H1 (cell line): ENCODE measurements around the gene MBD5. TPM values are rescaled to one million over a fixed set of nuclear protein-coding genes. Genes with fewer than 3 reads are reported as not detected.

Source experiments
- CTCF ChIA-PET: fragments of 300-600 bp; sonication (Branson Sonifier 250); formaldehyde crosslinking; loops from one replicate; lab custom pipeline; 2021; ENCODE audit not compliant: partially characterized antibody; lab: Charles Lee
- POLR2A ChIA-PET: fragments of 300-600 bp; sonication (Branson Sonifier 250); formaldehyde crosslinking; loops from one replicate; lab custom pipeline; 2021; ENCODE audit warnings: inconsistent platforms; ENCODE audit not compliant: partially characterized antibody; lab: Charles Lee
- DNase-seq, 2 experiments: peaks; one replicate each; pipeline versions ENCODE4 v3.0.0 to v3.0.0-alpha.2; 2010 to 2022; ENCODE audit warnings: low spot score in 2 of 2, low read depth in 1 of 2, mixed read lengths in 1 of 2
- FAIRE-seq: peaks from 2 replicates; lab custom pipeline; 2011; peaks lifted over from hg19 to GRCh38; lab: Jason Lieb, UNC
- H2AFZ ChIP-seq: 2 replicates; pipeline ENCODE4 v1.8.1; 2012; ENCODE audit warnings: low read length, inconsistent platforms
- H2AK5ac ChIP-seq: 2 replicates; pipeline ENCODE4 v1.6.1; 2013; ENCODE audit warnings: low read depth, low read length
- H2BK120ac ChIP-seq: replicated peaks from 2 replicates; pipeline ENCODE3; 2013; ENCODE audit warnings: low read depth, low read length, inconsistent platforms
- H2BK12ac ChIP-seq: 2 replicates; pipeline ENCODE4 v1.6.1; 2013; ENCODE audit warnings: low read depth, low read length
- H2BK15ac ChIP-seq: 2 replicates; pipeline ENCODE4 v1.6.1; 2013; ENCODE audit warnings: low read length
- H2BK20ac ChIP-seq: 2 replicates; pipeline ENCODE4 v1.6.1; 2013; ENCODE audit warnings: low read length
- H2BK5ac ChIP-seq: 2 replicates; pipeline ENCODE4 v1.6.1; 2013; ENCODE audit warnings: low read depth, low read length
- H3K14ac ChIP-seq: 2 replicates; pipeline ENCODE4 v1.6.1; 2013; ENCODE audit warnings: inconsistent platforms; ENCODE audit not compliant: insufficient read length
- H3K18ac ChIP-seq: 2 replicates; pipeline ENCODE4 v1.6.1; 2013; ENCODE audit warnings: low read length; ENCODE audit errors: extremely low read depth
- H3K23ac ChIP-seq: 2 replicates; pipeline ENCODE4 v1.6.1; 2013; ENCODE audit warnings: inconsistent platforms; ENCODE audit not compliant: insufficient read length
- H3K23me2 ChIP-seq: 2 replicates; pipeline ENCODE4 v1.6.1; 2013; ENCODE audit warnings: low read depth, low read length
- H3K27ac ChIP-seq: 2 replicates; pipeline ENCODE4 v1.6.1; 2011; ENCODE audit warnings: low read depth, low read length, inconsistent platforms
- H3K27me3 ChIP-seq, 4 experiments: replicated peaks in 1 of 4; 1 replicate in 1 of 4; 2 replicates in 3 of 4; pipeline versions ENCODE4 v1.6.1 to v1.8.1; 2011 to 2013; ENCODE audit warnings: low read length in 3 of 4, mild to moderate bottlenecking in 3 of 4, inconsistent platforms in 2 of 4, mixed read lengths in 2 of 4, moderate library complexity in 1 of 4; ENCODE audit not compliant: control insufficient read depth in 3 of 4, insufficient read depth in 3 of 4; ENCODE audit errors: extremely low read depth in 1 of 4
- H3K36me3 ChIP-seq, 4 experiments: 2 replicates each; pipeline versions ENCODE4 v1.6.1 to v1.8.1; 2011 to 2013; ENCODE audit warnings: mild to moderate bottlenecking in 4 of 4, low read length in 3 of 4, moderate library complexity in 2 of 4, control low read depth in 1 of 4, inconsistent platforms in 1 of 4; ENCODE audit not compliant: insufficient read depth in 4 of 4, control insufficient read depth in 2 of 4
- H3K4ac ChIP-seq: replicated peaks from 2 replicates; pipeline ENCODE3; 2013; ENCODE audit warnings: low read length, low read depth, mixed read lengths, inconsistent platforms; ENCODE audit not compliant: insufficient read length
- H3K4me1 ChIP-seq, 4 experiments: replicated peaks in 1 of 4; 1 replicate in 1 of 4; 2 replicates in 3 of 4; pipeline versions ENCODE4 v1.6.1 to v1.8.1; 2011 to 2013; ENCODE audit warnings: low read length in 3 of 4, inconsistent platforms in 2 of 4, mixed read lengths in 1 of 4; ENCODE audit not compliant: insufficient read depth in 4 of 4, control insufficient read depth in 3 of 4
- H3K4me2 ChIP-seq, 2 experiments: 2 replicates each; pipeline versions ENCODE4 v1.6.1 to v1.8.1; 2011 to 2013; ENCODE audit warnings: low read depth in 2 of 2, low read length in 2 of 2, control low read depth in 1 of 2, inconsistent platforms in 1 of 2, mild to moderate bottlenecking in 1 of 2; ENCODE audit not compliant: insufficient read depth in 1 of 2
- H3K4me3 ChIP-seq, 4 experiments: fragments of 200-600, 300-600 bp in 1 of 4; sonication (generic), shearing (Covaris generic), sonication (Bioruptor Twin) in 1 of 4; 2 replicates each; pipeline versions ENCODE4 v1.5.1 to v1.8.1; 2011 to 2016; ENCODE audit warnings: low read length in 4 of 4, low read depth in 3 of 4, control low read depth in 2 of 4, inconsistent platforms in 2 of 4, mild to moderate bottlenecking in 2 of 4, mixed read lengths in 1 of 4, moderate library complexity in 1 of 4; ENCODE audit not compliant: insufficient read depth in 2 of 4; ENCODE audit errors: extremely low read depth in 1 of 4
- H3K56ac ChIP-seq: replicated peaks from 2 replicates; pipeline ENCODE3; 2013; ENCODE audit warnings: low read depth, mild to moderate bottlenecking, mixed read lengths, low read length, inconsistent platforms; ENCODE audit not compliant: insufficient read length
- H3K79me1 ChIP-seq: 2 replicates; pipeline ENCODE4 v1.6.1; 2013; ENCODE audit warnings: low read depth, low read length, control low read depth
- H3K79me2 ChIP-seq, 2 experiments: 2 replicates each; pipeline versions ENCODE4 v1.6.1 to v1.8.1; 2012 to 2013; ENCODE audit warnings: low read length in 2 of 2, mild to moderate bottlenecking in 2 of 2, inconsistent platforms in 1 of 2; ENCODE audit not compliant: insufficient read depth in 2 of 2, control insufficient read depth in 1 of 2
- H3K9ac ChIP-seq, 4 experiments: replicated peaks in 1 of 4; 1 replicate in 1 of 4; 2 replicates in 3 of 4; pipeline versions ENCODE4 v1.6.1 to v1.8.1; 2011 to 2013; ENCODE audit warnings: low read depth in 3 of 4, low read length in 3 of 4, control low read depth in 2 of 4, mild to moderate bottlenecking in 2 of 4, moderate library complexity in 2 of 4, inconsistent platforms in 1 of 4; ENCODE audit errors: extremely low read depth in 1 of 4
- H3K9me3 ChIP-seq, 2 experiments: 2 replicates each; pipeline versions ENCODE4 v1.6.1 to v1.8.1; 2012 to 2013; ENCODE audit warnings: mild to moderate bottlenecking in 2 of 2, moderate library complexity in 2 of 2, control low read depth in 1 of 2, inconsistent platforms in 1 of 2, low read depth in 1 of 2, low read length in 1 of 2, mixed read lengths in 1 of 2; ENCODE audit not compliant: insufficient read depth in 2 of 2
- H4K20me1 ChIP-seq, 2 experiments: replicated peaks in 1 of 2; 2 replicates each; pipeline versions ENCODE3 to v1.8.1; 2011 to 2013; ENCODE audit warnings: inconsistent platforms in 2 of 2, low read length in 2 of 2, mild to moderate bottlenecking in 1 of 2; ENCODE audit not compliant: insufficient read depth in 2 of 2, control insufficient read depth in 1 of 2
- H4K5ac ChIP-seq: 2 replicates; pipeline ENCODE4 v1.6.1; 2013; ENCODE audit warnings: low read length, low read depth, mixed read lengths, inconsistent platforms; ENCODE audit not compliant: insufficient read length
- H4K8ac ChIP-seq: 2 replicates; pipeline ENCODE4 v1.8.0; 2013; ENCODE audit warnings: mild to moderate bottlenecking, moderate library complexity, low read length, inconsistent platforms; ENCODE audit not compliant: insufficient read depth; ENCODE audit errors: extremely low read depth
- H4K91ac ChIP-seq: replicated peaks from 2 replicates; pipeline ENCODE3; 2013; ENCODE audit warnings: low read length, mixed read lengths, inconsistent platforms; ENCODE audit not compliant: insufficient read length
- ATF2 ChIP-seq: IDR thresholded peaks from 2 replicates; pipeline ENCODE4 v1.6.1; 2012; ENCODE audit warnings: low read length, inconsistent platforms
- BRCA1 ChIP-seq: IDR thresholded peaks from 2 replicates; pipeline ENCODE4 v1.6.1; 2012; ENCODE audit warnings: low read depth, low read length, improper control_type of control experiment
- CBX8 ChIP-seq: fragments of 300-800, 300-1000 bp; sonication (generic); IDR thresholded peaks from 2 replicates; pipeline ENCODE4 v1.7.1; 2016; ENCODE audit warnings: low read depth, low read length, borderline replicate concordance
- FOSL1 ChIP-seq: IDR thresholded peaks from 2 replicates; pipeline ENCODE4 v1.6.1; 2011; ENCODE audit warnings: mild to moderate bottlenecking, low read depth, low read length, moderate library complexity; ENCODE audit not compliant: insufficient read depth
- KDM5A ChIP-seq: fragments of 200-600 bp; IDR thresholded peaks from 2 replicates; pipeline ENCODE4 v1.7.1; 2012; ENCODE audit warnings: mild to moderate bottlenecking, low read length, inconsistent platforms, mixed read lengths
- MAX ChIP-seq: IDR thresholded peaks from 2 replicates; pipeline ENCODE4 v1.6.1; 2012; ENCODE audit warnings: inconsistent platforms
- NRF1 ChIP-seq: IDR thresholded peaks from 2 replicates; pipeline ENCODE4 v1.6.1; 2011; ENCODE audit warnings: mild to moderate bottlenecking, low read depth, low read length, improper control_type of control experiment
- POLR2A ChIP-seq, 2 experiments: IDR thresholded peaks; 1 replicate in 1 of 2; 2 replicates in 1 of 2; pipeline ENCODE4 v1.6.1; 2011; ENCODE audit warnings: low read depth in 2 of 2, low read length in 2 of 2, mild to moderate bottlenecking in 2 of 2; ENCODE audit errors: control extremely low read depth in 1 of 2
- SP1 ChIP-seq: IDR thresholded peaks from 2 replicates; pipeline ENCODE4 v1.6.1; 2011; ENCODE audit warnings: low read depth, low read length
- YY1 ChIP-seq: IDR thresholded peaks from 2 replicates; pipeline ENCODE4 v1.6.1; 2011; ENCODE audit warnings: low read depth, mild to moderate bottlenecking, low read length
- polyA plus RNA-seq, 7 experiments: library from polyadenylated mRNA; depleted of rRNA in 3 of 7; stranded (reverse) in 5 of 7; unstranded in 2 of 7; fragments of >200 nt in 5 of 7; fragments of 200-250 nt in 2 of 7; gene quantifications; 1 replicate in 5 of 7; 2 replicates in 1 of 7; 4 replicates in 1 of 7; pipeline versions ENCODE4 v1.2.1 to v1.2.3, GENCODE V29; 2011 to 2013; ENCODE audit warnings: missing spikeins in 2 of 7, mixed read lengths in 2 of 7
- total RNA-seq: library from RNA; stranded (reverse); fragmentation: NEBNext Ultra II Directional; extraction: Animal tissue kit (Norgen Biotek cat#: 25700); gene quantifications from 2 replicates; pipeline ENCODE4 v1.2.1, GENCODE V29; 2021
- TF ChIP-seq, protein P1 (sequence below), 3 experiments: IDR thresholded peaks; 1 replicate in 2 of 3; 2 replicates in 1 of 3; pipeline versions ENCODE4 v1.5.1 to v1.6.1; 2011; ENCODE audit warnings: low read length in 3 of 3, mild to moderate bottlenecking in 3 of 3, inconsistent platforms in 2 of 3, low read depth in 1 of 3, moderate library complexity in 1 of 3; ENCODE audit not compliant: insufficient read depth in 1 of 3; ENCODE audit errors: control extremely low read depth in 1 of 3

MBD5 gene
- total and polyA plus RNA-seq, 2 of the 8 experiments (the other 6 are each of a cell fraction or from before 2014, with no cell fraction given): 9.7 to 29.4 TPM

DNA sequence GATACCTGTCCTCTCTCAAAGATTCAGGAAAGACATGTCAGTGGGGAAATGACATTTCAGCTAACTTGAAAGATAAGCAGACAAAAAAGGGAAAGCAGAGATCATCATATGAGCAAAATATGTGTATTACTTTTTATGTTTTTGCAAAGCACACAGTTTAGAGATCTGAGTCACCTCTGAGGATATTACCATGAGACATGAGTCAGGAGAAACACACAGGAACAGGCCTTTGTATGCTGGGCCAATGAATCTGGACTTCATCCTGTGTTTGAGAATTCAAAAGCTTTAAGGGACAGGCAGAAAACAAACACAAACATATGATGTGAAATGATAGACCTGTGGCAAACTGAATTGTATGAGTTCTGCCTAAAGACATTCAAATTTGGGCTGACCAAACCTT is 317.6 kb downstream of the MBD5 start:
- Histone ChIP-seq H3K79me2 (no peaks in the 10 kb centered on the region), H3K9me3 (peaks cover 0 to 5% of the 10 kb centered on the region in 2 experiments; a peak in 1 of 4 replicates), H2AFZ (no peak overlapping the region), H3K56ac (no peak overlapping the region), H3K4me1 (no peaks in the 10 kb centered on the region), H3K9ac (no peak overlapping the region), H3K79me1 (no peaks in the 10 kb centered on the region), H4K8ac (no peak overlapping the region), H3K4me3 (no peak overlapping the region), H2BK15ac (no peak overlapping the region), H2AK5ac (no peak overlapping the region), H3K4me2 (no peak overlapping the region), H3K36me3 (peaks cover 0 to 3% (median 0%) of the 10 kb centered on the region in 4 experiments; a peak in 1 of 8 replicates), H4K20me1 (no peaks in the 10 kb centered on the region), H2BK120ac (no peak overlapping the region), H3K23ac (no peak overlapping the region), H3K23me2 (0 out of 2 replicates have a peak, but pooled peaks cover 2% of the 10 kb centered on the region), H2BK20ac (no peak overlapping the region), H3K27me3 (no peaks in the 10 kb centered on the region), H3K27ac (no peak overlapping the region), H2BK12ac (no peak overlapping the region), H4K91ac (no peak overlapping the region), H3K18ac (no peak overlapping the region), H4K5ac (no peak overlapping the region), H3K4ac (no peak overlapping the region), H2BK5ac (no peak overlapping the region), H3K14ac (no peak overlapping the region)
- ChIA-PET POLR2A (no interaction called here), CTCF (interaction anchor here (1.1 kb wide), 1 partner anchor 13 kb away, joined by 3 read pairs; no protein-coding TSS in a partner anchor)
- TF ChIP-seq YY1: no peak
- no peak for TF ChIP-seq FOSL1
- TF ChIP-seq, protein P1, sequence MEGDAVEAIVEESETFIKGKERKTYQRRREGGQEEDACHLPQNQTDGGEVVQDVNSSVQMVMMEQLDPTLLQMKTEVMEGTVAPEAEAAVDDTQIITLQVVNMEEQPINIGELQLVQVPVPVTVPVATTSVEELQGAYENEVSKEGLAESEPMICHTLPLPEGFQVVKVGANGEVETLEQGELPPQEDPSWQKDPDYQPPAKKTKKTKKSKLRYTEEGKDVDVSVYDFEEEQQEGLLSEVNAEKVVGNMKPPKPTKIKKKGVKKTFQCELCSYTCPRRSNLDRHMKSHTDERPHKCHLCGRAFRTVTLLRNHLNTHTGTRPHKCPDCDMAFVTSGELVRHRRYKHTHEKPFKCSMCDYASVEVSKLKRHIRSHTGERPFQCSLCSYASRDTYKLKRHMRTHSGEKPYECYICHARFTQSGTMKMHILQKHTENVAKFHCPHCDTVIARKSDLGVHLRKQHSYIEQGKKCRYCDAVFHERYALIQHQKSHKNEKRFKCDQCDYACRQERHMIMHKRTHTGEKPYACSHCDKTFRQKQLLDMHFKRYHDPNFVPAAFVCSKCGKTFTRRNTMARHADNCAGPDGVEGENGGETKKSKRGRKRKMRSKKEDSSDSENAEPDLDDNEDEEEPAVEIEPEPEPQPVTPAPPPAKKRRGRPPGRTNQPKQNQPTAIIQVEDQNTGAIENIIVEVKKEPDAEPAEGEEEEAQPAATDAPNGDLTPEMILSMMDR (IDR thresholded peaks at IDR 0.05; ENCODE audit: control extremely low read depth in 1 of 3, insufficient read depth in 1 of 3, low read depth in 1 of 3, low read length in 3 of 3): no peak
- no peak for TF ChIP-seq KDM5A
- no peak for TF ChIP-seq SP1
- TF ChIP-seq MAX: no peak
- no peak for TF ChIP-seq CBX8
- no peak for TF ChIP-seq BRCA1
- TF ChIP-seq ATF2: no peak
- no peak for TF ChIP-seq NRF1
- TF ChIP-seq POLR2A (IDR thresholded peaks at IDR 0.05; ENCODE audit: control extremely low read depth in 1 of 2, low read depth in 2 of 2, low read length in 2 of 2): no peak
- no peak for FAIRE-seq
- no peak for DNase-seq
